ENCODE results near the gene DUSP16.

Gene DUSP16

GRCh38 chr12:12476857-12477531 is 85.7 kb downstream of the DUSP16 start:
- Histone ChIP-seq H3K36me3 (ENCODE audit: control insufficient read depth in 1 of 2, insufficient read depth in 2 of 2, low read length in 2 of 2) (peaks cover 16 to 20% of the 10 kb centered on the region in 2 experiments), H3K4ac (ENCODE audit: low read depth, low read length) (no peak overlapping the region), H2BK12ac (ENCODE audit: low read length) (no peak overlapping the region), H3K4me2 (ENCODE audit: low read length) (no peak overlapping the region), H3K27me3 (ENCODE audit: insufficient read depth, low read length) (no peaks in the 10 kb centered on the region), H3K79me2 (ENCODE audit: control insufficient read depth, insufficient read depth, low read length, poor library complexity) (no peaks in the 10 kb centered on the region), H2BK120ac (ENCODE audit: insufficient read depth, low read length, poor library complexity) (no peak overlapping the region), H3K9me3 (ENCODE audit: insufficient read depth, low read depth, low read length) (peaks cover 2% of the 10 kb centered on the region), H3K4me3 (ENCODE audit: low read depth, low read length) (no peak overlapping the region), H3K27ac (ENCODE audit: low read depth, low read length) (no peak overlapping the region), H3K18ac (ENCODE audit: low read length) (no peak overlapping the region), H2AFZ (ENCODE audit: insufficient read depth, low read length, poor library complexity) (no peak overlapping the region), H3K4me1 (ENCODE audit: control insufficient read depth in 1 of 2, insufficient read depth in 2 of 2, low read length in 2 of 2) (no peaks in the 10 kb centered on the region), H4K8ac (ENCODE audit: low read depth, low read length) (no peak overlapping the region), H4K91ac (ENCODE audit: low read depth, low read length) (no peak overlapping the region), H3K79me1 (ENCODE audit: low read length) (no peaks in the 10 kb centered on the region), H3K14ac (ENCODE audit: low read length) (no peak overlapping the region), H3K23ac (ENCODE audit: low read length) (no peak overlapping the region), H4K12ac (ENCODE audit: low read depth, low read length) (no peak overlapping the region), H2AK5ac (ENCODE audit: low read length) (no peak overlapping the region), H2BK5ac (ENCODE audit: low read depth, low read length, poor library complexity) (no peak overlapping the region), H3K9ac (ENCODE audit: low read length) (peak overlapping the region; percentile 19)
- WGBS (ENCODE audit: extremely low coverage, insufficient coverage, insufficient read length): no CpG with 5 or more reads among the region's 21 CpGs
- DNase-seq: no peak

GRCh38 chr12:12474931-12475795 is 87.5 kb downstream of the DUSP16 start:
- no peak overlapping the region for H4K8ac ChIP-seq (ENCODE audit: low read depth, low read length)
- no peak for DNase-seq
- H4K91ac ChIP-seq (ENCODE audit: low read depth, low read length): no peak overlapping the region
- H3K14ac ChIP-seq (ENCODE audit: low read length): no peak overlapping the region
- no peak overlapping the region for H3K18ac ChIP-seq (ENCODE audit: low read length)
- H3K4me1 ChIP-seq (ENCODE audit: control insufficient read depth in 1 of 2, insufficient read depth in 2 of 2, low read length in 2 of 2): peaks cover 0 to 3% of the 10 kb centered on the region in 2 experiments
- H3K79me2 ChIP-seq (ENCODE audit: control insufficient read depth, insufficient read depth, low read length, poor library complexity): no peaks in the 10 kb centered on the region
- no peak overlapping the region for H3K9ac ChIP-seq (ENCODE audit: low read length)
- no peak overlapping the region for H4K12ac ChIP-seq (ENCODE audit: low read depth, low read length)
- no CpG with 5 or more reads among the region's 15 CpGs for WGBS (ENCODE audit: extremely low coverage, insufficient coverage, insufficient read length)
- peaks cover 16 to 20% of the 10 kb centered on the region in 2 experiments for H3K36me3 ChIP-seq (ENCODE audit: control insufficient read depth in 1 of 2, insufficient read depth in 2 of 2, low read length in 2 of 2)
- H2AFZ ChIP-seq (ENCODE audit: insufficient read depth, low read length, poor library complexity): no peak overlapping the region
- no peak overlapping the region for H2BK5ac ChIP-seq (ENCODE audit: low read depth, low read length, poor library complexity)
- no peak overlapping the region for H2BK120ac ChIP-seq (ENCODE audit: insufficient read depth, low read length, poor library complexity)
- no peaks in the 10 kb centered on the region for H3K27me3 ChIP-seq (ENCODE audit: insufficient read depth, low read length)
- H3K9me3 ChIP-seq (ENCODE audit: insufficient read depth, low read depth, low read length): peaks cover 2% of the 10 kb centered on the region
- no peak overlapping the region for H3K4me2 ChIP-seq (ENCODE audit: low read length)
- no peaks in the 10 kb centered on the region for H3K79me1 ChIP-seq (ENCODE audit: low read length)
- no peak overlapping the region for H2AK5ac ChIP-seq (ENCODE audit: low read length)
- no peak overlapping the region for H3K27ac ChIP-seq (ENCODE audit: low read depth, low read length)
- H3K23ac ChIP-seq (ENCODE audit: low read length): no peak overlapping the region
- H3K4me3 ChIP-seq (ENCODE audit: low read depth, low read length): no peak overlapping the region
- H2BK12ac ChIP-seq (ENCODE audit: low read length): no peak overlapping the region
- H3K4ac ChIP-seq (ENCODE audit: low read depth, low read length): no peak overlapping the region

- no CpG with 5 or more reads among the region's 8 CpGs for WGBS (ENCODE audit: extremely low coverage, insufficient coverage, insufficient read length)
- Histone ChIP-seq H3K4me2 (ENCODE audit: low read length) (no peak overlapping the region), H4K8ac (ENCODE audit: low read depth, low read length) (no peak overlapping the region), H2AK5ac (ENCODE audit: low read length) (no peak overlapping the region), H2BK12ac (ENCODE audit: low read length) (no peak overlapping the region), H3K79me1 (ENCODE audit: low read length) (no peaks in the 10 kb centered on the region), H3K36me3 (ENCODE audit: control insufficient read depth in 1 of 2, insufficient read depth in 2 of 2, low read length in 2 of 2) (peaks cover 16 to 20% of the 10 kb centered on the region in 2 experiments), H2AFZ (ENCODE audit: insufficient read depth, low read length, poor library complexity) (no peak overlapping the region), H3K4ac (ENCODE audit: low read depth, low read length) (no peak overlapping the region), H3K27me3 (ENCODE audit: insufficient read depth, low read length) (no peaks in the 10 kb centered on the region), H2BK5ac (ENCODE audit: low read depth, low read length, poor library complexity) (no peak overlapping the region), H3K4me1 (ENCODE audit: control insufficient read depth in 1 of 2, insufficient read depth in 2 of 2, low read length in 2 of 2) (peaks cover 0 to 3% of the 10 kb centered on the region in 2 experiments), H4K12ac (ENCODE audit: low read depth, low read length) (no peak overlapping the region), H2BK120ac (ENCODE audit: insufficient read depth, low read length, poor library complexity) (no peak overlapping the region), H3K23ac (ENCODE audit: low read length) (no peak overlapping the region), H3K79me2 (ENCODE audit: control insufficient read depth, insufficient read depth, low read length, poor library complexity) (no peaks in the 10 kb centered on the region), H4K91ac (ENCODE audit: low read depth, low read length) (no peak overlapping the region), H3K14ac (ENCODE audit: low read length) (no peak overlapping the region), H3K27ac (ENCODE audit: low read depth, low read length) (no peak overlapping the region), H3K18ac (ENCODE audit: low read length) (no peak overlapping the region), H3K4me3 (ENCODE audit: low read depth, low read length) (no peak overlapping the region), H3K9me3 (ENCODE audit: insufficient read depth, low read depth, low read length) (peaks cover 2% of the 10 kb centered on the region), H3K9ac (ENCODE audit: low read length) (no peak overlapping the region)
- no peak for DNase-seq
Measured at GRCh38 chr12:12474471-12474928, 88.2 kb downstream of the DUSP16 start.

GRCh38 chr12:12473223-12473622 is 89.4 kb downstream of the DUSP16 start:
- Histone ChIP-seq H4K12ac (ENCODE audit: low read depth, low read length) (no peak overlapping the region), H3K27ac (ENCODE audit: low read depth, low read length) (no peak overlapping the region), H3K36me3 (ENCODE audit: control insufficient read depth in 1 of 2, insufficient read depth in 2 of 2, low read length in 2 of 2) (peaks cover 15 to 17% of the 10 kb centered on the region in 2 experiments), H3K9ac (ENCODE audit: low read length) (no peak overlapping the region), H2BK5ac (ENCODE audit: low read depth, low read length, poor library complexity) (no peak overlapping the region), H3K79me2 (ENCODE audit: control insufficient read depth, insufficient read depth, low read length, poor library complexity) (no peaks in the 10 kb centered on the region), H2AFZ (ENCODE audit: insufficient read depth, low read length, poor library complexity) (no peak overlapping the region), H3K27me3 (ENCODE audit: insufficient read depth, low read length) (no peaks in the 10 kb centered on the region), H4K91ac (ENCODE audit: low read depth, low read length) (no peak overlapping the region), H2AK5ac (ENCODE audit: low read length) (no peak overlapping the region), H3K23ac (ENCODE audit: low read length) (no peak overlapping the region), H3K4me3 (ENCODE audit: low read depth, low read length) (no peak overlapping the region), H2BK12ac (ENCODE audit: low read length) (no peak overlapping the region), H3K4me1 (ENCODE audit: control insufficient read depth in 1 of 2, insufficient read depth in 2 of 2, low read length in 2 of 2) (peaks cover 0 to 3% of the 10 kb centered on the region in 2 experiments), H3K4me2 (ENCODE audit: low read length) (no peak overlapping the region), H3K9me3 (ENCODE audit: insufficient read depth, low read depth, low read length) (peaks cover 2% of the 10 kb centered on the region), H3K4ac (ENCODE audit: low read depth, low read length) (no peak overlapping the region), H2BK120ac (ENCODE audit: insufficient read depth, low read length, poor library complexity) (no peak overlapping the region), H3K18ac (ENCODE audit: low read length) (no peak overlapping the region), H3K14ac (ENCODE audit: low read length) (no peak overlapping the region), H4K8ac (ENCODE audit: low read depth, low read length) (no peak overlapping the region), H3K79me1 (ENCODE audit: low read length) (no peaks in the 10 kb centered on the region)
- no CpG with 5 or more reads among the region's 4 CpGs for WGBS (ENCODE audit: extremely low coverage, insufficient coverage, insufficient read length)
- DNase-seq: no peak
